Measurements from ENCODE around the gene UBN1.
"Not testable (repeated sequence)": the region's sequence is repeated elsewhere in the genome, so short reads cannot be mapped to it uniquely, and the experiment has no call there.

The UBN1 gene

GRCh38 chr16:4890026-4890425 lies 42.7 kb downstream of the UBN1 start:
- DNase-seq, result no peak

DNA sequence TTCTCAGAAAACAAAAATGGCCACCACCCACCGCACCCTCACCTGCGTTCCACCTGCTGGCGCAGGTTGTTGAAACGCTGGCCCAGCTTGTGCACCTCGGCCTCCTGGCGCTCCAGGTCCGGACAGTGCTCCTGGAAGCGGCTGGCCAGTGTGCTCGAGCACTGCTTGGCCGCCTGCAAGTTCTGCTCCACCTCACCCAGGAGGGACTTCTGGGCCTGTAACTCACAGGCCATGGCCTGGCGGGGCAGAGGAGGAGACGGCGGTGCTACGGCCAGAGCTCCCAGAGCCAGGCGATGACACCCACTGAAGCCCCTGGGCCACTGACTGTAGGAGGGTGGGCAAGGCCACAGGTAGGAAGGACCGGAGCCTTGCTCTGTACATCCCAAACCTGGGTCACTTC lies 43.4 kb downstream of the UBN1 start:
- DNase-seq, result no peak

DNA sequence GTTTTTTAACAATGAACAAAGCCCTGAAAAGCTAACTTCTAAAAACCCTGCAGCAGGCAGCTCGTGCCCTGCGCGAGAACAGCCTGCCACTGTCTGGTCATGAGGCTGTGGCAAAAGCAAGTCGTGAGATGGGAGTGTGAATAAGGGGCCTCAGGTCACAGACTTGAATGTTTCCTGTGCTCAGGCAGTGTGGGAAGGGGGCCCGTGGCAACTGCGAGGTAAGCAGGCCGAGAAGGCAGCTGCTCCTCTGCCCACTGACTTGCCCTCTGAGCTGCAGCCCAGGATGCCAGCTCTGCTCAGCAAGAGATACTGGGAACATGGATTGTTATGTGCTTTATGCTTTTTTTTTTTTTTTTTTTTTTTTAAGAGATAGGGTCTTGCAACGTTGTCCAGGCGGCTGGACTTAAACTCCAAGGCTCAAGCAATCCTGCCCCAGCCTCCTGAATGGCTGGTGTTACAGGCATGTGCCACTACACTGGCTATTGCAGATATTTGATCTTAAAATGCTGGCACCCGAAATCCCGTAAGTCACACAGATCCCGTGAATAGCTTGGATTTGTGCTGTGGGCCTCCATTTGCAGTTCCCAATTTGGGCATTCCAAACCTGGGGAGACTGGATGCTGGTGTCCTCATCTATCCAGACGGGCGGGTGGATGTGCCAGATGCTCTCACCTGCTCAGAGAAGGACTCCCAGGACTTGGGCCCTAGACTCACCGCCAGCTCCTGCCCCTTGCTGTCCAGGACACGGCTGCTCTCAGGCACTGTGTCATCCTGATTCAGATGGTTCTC lies 44.0 kb downstream of the UBN1 start:
- DNase-seq, result no peak

DNA sequence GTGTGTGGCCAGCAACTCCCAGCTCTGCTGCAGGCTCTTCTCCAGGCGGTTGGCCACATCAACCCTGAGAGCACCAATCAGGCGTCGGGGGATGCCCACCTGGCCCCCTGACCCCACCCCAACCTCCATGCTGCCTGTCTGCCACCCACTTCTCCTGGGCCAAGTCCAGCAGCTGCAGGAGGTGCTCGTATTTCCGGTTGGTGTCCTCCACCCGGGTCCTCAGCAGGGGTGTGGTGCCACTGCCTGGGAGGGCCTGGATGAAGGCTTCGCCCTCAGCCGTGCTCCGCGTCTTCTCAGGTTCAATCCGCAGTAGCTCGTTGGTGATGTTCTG lies 44.6 kb downstream of the UBN1 start:
- no peak for DNase-seq

DNA sequence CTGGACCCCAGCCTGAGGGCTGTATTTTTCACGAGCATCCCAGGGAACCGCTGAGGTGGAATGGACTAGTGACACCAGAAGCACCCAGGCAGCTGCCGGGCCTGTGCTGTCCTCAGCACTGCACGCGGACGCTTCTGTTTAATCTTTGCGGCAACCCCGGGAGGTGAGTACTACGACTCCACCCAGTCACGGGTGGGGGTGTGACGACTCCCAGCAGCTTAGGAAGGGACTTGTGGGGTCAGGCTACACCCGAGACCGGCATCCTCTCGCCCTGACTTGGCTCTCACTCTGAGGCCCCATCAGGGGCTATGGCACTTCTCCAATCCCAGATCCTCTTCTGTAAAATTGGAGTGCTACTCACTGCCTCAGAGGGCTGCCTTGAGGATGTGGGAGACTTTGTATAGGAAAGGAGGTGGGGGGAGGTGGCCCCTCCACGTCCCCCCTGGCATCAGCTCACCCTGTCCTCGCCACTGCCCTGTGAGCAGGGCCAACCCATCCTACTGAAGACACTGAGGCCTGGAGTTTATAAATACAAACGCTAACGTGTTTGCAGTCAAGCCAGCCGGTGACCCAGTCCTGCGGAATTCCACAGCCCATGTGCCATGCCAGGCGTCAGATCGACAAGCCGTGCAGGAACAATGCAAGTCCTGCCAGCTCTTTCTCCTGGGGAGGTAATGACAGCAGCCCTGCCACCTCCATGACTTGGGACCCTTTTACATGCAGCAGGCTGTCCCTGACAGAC lies 45.3 kb downstream of the UBN1 start:
- DNase-seq, result no peak

DNA sequence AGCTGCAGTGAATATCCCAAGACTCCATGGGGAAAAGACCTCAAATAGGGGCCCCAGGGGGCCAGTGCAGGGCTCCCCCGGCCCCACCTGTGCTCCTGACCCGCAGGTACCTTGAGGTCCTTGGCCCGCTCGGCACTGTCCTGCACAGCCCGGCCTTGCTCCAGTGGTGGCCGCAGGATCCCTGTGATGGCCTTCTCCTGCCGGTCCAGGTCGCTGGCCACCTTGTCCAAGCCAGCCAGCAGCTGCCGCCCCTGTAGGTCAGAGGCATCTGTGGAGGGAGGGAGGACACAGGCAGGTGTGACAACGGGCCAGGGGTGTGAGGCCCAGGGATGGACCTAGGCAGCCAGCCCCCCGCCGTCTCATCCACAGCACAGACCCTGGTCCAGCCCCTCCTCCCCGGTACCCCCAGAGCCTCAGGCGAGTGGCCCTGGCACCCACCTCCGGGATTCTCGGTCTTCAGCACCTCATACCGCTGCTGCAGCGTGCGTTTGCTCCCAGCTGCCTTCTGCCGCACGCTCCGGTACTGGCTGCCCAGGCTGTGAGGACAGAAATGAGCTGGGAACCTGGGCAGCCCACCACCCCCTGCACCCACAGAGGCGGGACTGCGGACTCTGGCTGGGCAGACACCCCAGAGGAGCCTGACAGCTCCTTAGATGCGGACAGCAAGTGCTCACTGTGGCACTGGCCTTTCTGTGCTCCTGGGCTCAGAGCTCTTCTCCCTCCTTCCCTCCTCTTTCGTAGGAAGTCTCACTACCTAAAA lies 46.0 kb downstream of the UBN1 start:
- DNase-seq, result no peak

- no peak for DNase-seq
These were observed 47.2 kb downstream of the UBN1 start for GRCh38 chr16:4894276-4895150.

DNA sequence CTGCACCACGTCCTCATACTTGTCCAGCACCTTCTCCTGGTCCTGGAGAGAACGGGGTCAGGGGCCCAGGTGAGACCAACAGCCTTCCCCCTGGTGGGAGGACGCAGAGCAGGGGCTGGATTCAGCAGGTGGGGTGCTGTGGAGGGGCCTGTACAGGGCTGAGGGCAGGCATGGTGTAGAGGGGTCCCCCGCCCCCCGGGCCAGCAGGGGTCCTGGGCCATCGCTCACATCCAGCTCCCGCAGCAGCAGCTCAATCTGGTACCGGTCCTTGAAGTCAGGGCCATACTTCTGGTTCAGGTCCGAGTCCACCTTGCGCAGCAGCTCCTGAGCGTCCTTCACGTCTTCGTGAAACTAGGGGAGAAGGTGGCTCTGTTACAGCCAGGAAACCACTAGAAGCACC lies 48.1 kb downstream of the UBN1 start:
- no peak for DNase-seq

- DNase-seq, result not testable (repeated sequence)
These were observed 49.5 kb downstream of the UBN1 start for GRCh38 chr16:4896761-4897160.

- DNase-seq, result no peak
These were observed 50.0 kb downstream of the UBN1 start for GRCh38 chr16:4897328-4897727.

GRCh38 chr16:4898811-4899473 lies 51.7 kb downstream of the UBN1 start:
- DNase-seq, result no peak

GRCh38 chr16:4899474-4899846 lies 52.2 kb downstream of the UBN1 start:
- no peak for DNase-seq

DNA sequence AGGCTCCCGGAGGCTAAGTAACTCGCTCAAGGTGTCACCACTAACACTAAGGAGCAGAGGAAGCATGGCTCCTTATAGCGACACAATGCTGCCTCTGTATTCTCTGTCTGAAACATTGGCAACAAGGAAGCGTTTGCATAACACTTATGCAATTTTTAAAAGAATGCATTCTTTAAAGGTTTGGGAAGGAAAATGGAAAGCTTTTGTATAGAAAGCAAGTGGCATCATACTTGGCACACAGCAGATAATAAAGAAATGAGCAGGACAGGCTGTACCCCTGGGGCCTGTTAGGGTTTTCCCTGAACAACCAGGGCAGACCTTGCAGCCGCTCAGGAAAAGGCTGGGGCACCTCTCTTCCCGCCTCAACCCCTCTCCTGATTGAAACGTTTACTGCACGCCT lies 52.8 kb downstream of the UBN1 start:
- DNase-seq, result no peak

GRCh38 chr16:4900750-4901149 lies 53.5 kb downstream of the UBN1 start:
- no peak for DNase-seq

GRCh38 chr16:4902038-4902437 lies 54.8 kb downstream of the UBN1 start:
- DNase-seq, result no peak

GRCh38 chr16:4904108-4904941 lies 57.0 kb downstream of the UBN1 start:
- DNase-seq, result no peak

DNA sequence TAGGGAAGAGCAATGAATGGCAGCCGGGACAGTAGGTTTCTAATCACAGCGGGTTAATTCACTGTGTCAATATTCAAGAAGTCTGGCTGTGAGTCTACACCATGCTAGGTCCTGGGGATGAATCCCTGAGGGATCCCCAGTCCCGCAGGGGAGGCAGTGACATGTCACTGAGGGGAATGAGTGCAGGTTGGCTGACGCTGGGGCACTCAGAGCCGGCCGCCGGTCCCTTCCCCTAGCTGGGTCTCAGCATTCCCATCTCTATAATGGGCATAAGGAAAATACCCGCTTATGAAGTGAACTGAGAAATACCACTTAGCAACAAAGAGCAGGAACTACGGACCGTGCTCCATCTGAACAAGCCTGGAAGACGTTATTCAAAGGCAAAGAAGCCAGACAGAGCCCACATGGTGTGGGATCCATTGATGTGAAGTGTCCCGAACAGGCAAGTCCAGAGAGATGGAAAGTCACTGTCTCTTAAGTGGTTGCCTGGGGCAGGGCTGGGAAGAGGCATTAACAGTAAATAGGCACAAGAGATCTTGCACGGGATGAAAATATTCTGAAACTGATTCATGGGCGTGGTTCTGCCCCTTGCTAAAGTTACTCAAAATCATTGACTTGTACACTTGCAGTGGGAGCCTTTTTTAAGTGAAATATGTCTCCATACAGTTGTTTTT lies 57.8 kb downstream of the UBN1 start:
- no peak for DNase-seq

- no peak for DNase-seq
These were observed 61.6 kb downstream of the UBN1 start for GRCh38 chr16:4908854-4909401.

GRCh38 chr16:4909825-4910224 lies 62.5 kb downstream of the UBN1 start:
- DNase-seq, result no peak

DNA sequence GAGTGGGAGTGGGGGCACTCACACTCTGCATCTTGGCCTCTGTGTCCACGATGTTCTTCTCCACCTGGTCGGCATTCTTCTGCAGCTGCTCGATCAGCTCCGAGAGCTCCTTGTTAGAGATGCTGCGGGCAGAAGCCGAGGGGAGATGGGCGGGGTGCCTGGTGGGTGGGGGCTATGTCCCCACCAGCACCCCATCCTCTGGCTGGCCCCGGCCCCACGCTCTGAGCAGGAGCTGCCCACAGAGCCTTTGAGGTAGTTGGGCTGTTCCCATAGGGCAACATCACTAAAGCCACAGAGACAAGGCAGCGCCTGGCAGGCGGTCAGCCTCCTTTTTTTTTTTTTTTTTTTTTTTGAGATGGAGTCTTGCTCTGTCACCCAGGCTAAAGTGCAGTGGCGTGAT lies 63.5 kb downstream of the UBN1 start:
- no peak for DNase-seq

- no peak for DNase-seq
These were observed 64.7 kb downstream of the UBN1 start for GRCh38 chr16:4911970-4912386.

All from NCI-H446 treated with DMSO at 0.1 percent for 48 hours (cell line).